Fibroblast of lung (primary cell): ENCODE results near the gene TMEM161A. TPM values are rescaled to one million over a fixed set of nuclear protein-coding genes. Genes with fewer than 3 reads are reported as not detected.

Experiments used
- DNase-seq, 2 donors: peaks; one replicate each; pipeline versions ENCODE4 v3.0.0 to v3.0.0-alpha.2; 2010; ENCODE audit warnings: low read depth in 2 of 2
- H2AFZ ChIP-seq: 2 replicates; pipeline ENCODE4 v1.5.1; 2012; ENCODE audit warnings: low read length, control low read depth, inconsistent platforms
- H3K27ac ChIP-seq: 2 replicates; pipeline ENCODE4 v1.5.1; 2011; ENCODE audit warnings: low read length, control low read depth; ENCODE audit not compliant: insufficient read depth
- H3K27me3 ChIP-seq: 2 replicates; pipeline ENCODE4 v1.5.1; 2011; ENCODE audit warnings: mild to moderate bottlenecking, low read length; ENCODE audit not compliant: control insufficient read depth, insufficient read depth
- H3K36me3 ChIP-seq: 2 replicates; pipeline ENCODE4 v1.5.1; 2011; ENCODE audit warnings: low read length; ENCODE audit not compliant: control insufficient read depth, insufficient read depth
- H3K4me1 ChIP-seq: 2 replicates; pipeline ENCODE4 v1.5.1; 2011; ENCODE audit warnings: low read length; ENCODE audit not compliant: control insufficient read depth, insufficient read depth; ENCODE audit errors: extremely low read depth
- H3K4me2 ChIP-seq: 2 replicates; pipeline ENCODE4 v1.5.1; 2011; ENCODE audit warnings: low read length, control low read depth; ENCODE audit not compliant: insufficient read depth; ENCODE audit errors: extremely low read depth
- H3K4me3 ChIP-seq, 4 experiments: fragments of 200-600 bp in 1 of 4; sonication (generic) in 1 of 4; replicated peaks in 1 of 4; 2 replicates each; pipeline ENCODE4 v1.5.1; 2011 to 2016; ENCODE audit warnings: low read length in 4 of 4, low read depth in 3 of 4, mild to moderate bottlenecking in 3 of 4, control low read depth in 2 of 4, inconsistent platforms in 1 of 4, mixed read lengths in 1 of 4; ENCODE audit not compliant: insufficient read depth in 1 of 4; ENCODE audit errors: control extremely low read depth in 1 of 4
- H3K79me2 ChIP-seq: 2 replicates; pipeline ENCODE4 v1.5.1; 2012; ENCODE audit warnings: mild to moderate bottlenecking, low read length, inconsistent platforms; ENCODE audit not compliant: control insufficient read depth, insufficient read depth
- H3K9ac ChIP-seq: 2 replicates; pipeline ENCODE4 v1.5.1; 2011; ENCODE audit warnings: mild to moderate bottlenecking, low read length, control low read depth; ENCODE audit not compliant: insufficient read depth
- H3K9me3 ChIP-seq: 2 replicates; pipeline ENCODE4 v1.5.1; 2012; ENCODE audit warnings: low read depth, low read length; ENCODE audit not compliant: control insufficient read depth, insufficient read depth
- H4K20me1 ChIP-seq: 2 replicates; pipeline ENCODE4 v1.5.1; 2011; ENCODE audit warnings: low read length; ENCODE audit not compliant: control insufficient read depth, insufficient read depth; ENCODE audit errors: extremely low read depth
- EZH2 ChIP-seq: IDR thresholded peaks from 2 replicates; pipeline ENCODE4 v1.5.1; 2012; ENCODE audit warnings: low read length, control low read depth, mild to moderate bottlenecking; ENCODE audit errors: missing control alignments
- polyA plus RNA-seq, 2 donors: library from polyadenylated mRNA; depleted of rRNA in 1 of 2; stranded (reverse) in 1 of 2; unstranded in 1 of 2; fragments of >200 nt; gene quantifications; 2 replicates each; pipeline ENCODE4 v1.2.1, GENCODE V29; 2011 to 2012; ENCODE audit warnings: missing spikeins in 1 of 2
- total RNA-seq: library from RNA; depleted of rRNA; stranded (reverse); fragments of >200 nt; gene quantifications from 2 replicates; pipeline ENCODE4 v1.2.1, GENCODE V29; 2014
- TF ChIP-seq, protein P1 (sequence below), 2 donors: IDR thresholded peaks in 1 of 2; conservative IDR thresholded peaks in 1 of 2; 1 replicate in 1 of 2; 2 replicates in 1 of 2; pipeline ENCODE4 v1.5.1; 2011 to 2012; ENCODE audit warnings: low read length in 2 of 2, control low read depth in 1 of 2, inconsistent platforms in 1 of 2, low read depth in 1 of 2, mild to moderate bottlenecking in 1 of 2

Gene TMEM161A
- total and polyA plus RNA-seq, 2 donors (not counting 1 experiment from before 2014, with no cell fraction given) = 9.4 to 23.8 TPM

DNA sequence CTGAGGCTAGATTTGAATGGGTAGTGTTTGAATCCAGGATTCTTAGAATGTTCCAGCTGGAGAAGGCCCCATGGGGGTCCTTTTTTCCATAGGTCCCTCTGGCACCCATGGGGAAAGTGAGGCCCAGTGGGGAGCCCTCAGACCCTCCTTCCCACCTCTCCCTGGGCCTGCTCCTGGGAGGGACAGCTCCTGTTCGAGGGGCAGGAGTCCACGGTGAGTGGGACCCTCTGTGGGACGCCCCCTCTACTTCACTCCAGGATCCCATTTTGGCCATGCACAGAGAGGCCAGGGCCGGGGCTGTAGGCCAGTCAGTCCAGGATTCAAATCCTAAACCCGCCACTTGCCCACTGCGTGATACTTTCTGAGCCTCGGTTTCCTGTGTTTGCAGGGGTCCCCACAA lies 24.2 kb upstream of the TMEM161A start:
- TF ChIP-seq EZH2 = no peak
- TF ChIP-seq, protein P1, sequence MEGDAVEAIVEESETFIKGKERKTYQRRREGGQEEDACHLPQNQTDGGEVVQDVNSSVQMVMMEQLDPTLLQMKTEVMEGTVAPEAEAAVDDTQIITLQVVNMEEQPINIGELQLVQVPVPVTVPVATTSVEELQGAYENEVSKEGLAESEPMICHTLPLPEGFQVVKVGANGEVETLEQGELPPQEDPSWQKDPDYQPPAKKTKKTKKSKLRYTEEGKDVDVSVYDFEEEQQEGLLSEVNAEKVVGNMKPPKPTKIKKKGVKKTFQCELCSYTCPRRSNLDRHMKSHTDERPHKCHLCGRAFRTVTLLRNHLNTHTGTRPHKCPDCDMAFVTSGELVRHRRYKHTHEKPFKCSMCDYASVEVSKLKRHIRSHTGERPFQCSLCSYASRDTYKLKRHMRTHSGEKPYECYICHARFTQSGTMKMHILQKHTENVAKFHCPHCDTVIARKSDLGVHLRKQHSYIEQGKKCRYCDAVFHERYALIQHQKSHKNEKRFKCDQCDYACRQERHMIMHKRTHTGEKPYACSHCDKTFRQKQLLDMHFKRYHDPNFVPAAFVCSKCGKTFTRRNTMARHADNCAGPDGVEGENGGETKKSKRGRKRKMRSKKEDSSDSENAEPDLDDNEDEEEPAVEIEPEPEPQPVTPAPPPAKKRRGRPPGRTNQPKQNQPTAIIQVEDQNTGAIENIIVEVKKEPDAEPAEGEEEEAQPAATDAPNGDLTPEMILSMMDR (conservative IDR thresholded peaks at IDR 0.05 in 1 of 2, IDR thresholded peaks at IDR 0.05 in 1 of 2; ENCODE audit: low read depth in 1 of 2, low read length in 2 of 2) = no peak

DNA sequence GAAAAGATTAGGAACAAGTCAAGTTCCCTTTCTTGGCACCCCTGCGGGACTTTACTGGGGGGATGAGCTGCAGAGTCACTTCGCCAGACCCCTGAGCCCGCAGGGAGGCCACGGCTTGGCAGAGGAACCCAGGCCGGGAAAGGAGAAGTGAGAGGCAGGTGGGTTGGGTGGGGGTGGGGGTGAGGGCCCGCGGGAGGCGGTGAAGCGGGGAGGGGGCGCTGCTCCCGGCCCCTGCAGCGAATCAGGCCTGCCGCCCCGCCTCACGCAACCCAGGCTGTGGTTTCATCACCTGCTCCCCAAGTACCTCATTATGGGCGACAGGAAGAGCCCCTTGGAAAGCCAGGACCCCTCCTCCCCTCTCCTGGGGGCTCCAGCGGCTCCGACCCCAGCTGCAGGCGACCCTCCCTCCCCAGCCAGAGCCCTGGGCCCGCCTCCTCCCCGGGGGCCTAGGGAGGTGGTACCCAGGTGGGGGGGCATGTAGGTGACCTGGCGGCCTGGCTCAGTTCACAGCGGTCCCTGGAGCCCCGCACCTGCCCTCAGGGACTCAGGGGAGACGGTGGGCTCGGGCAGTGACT lies 22.3 kb upstream of the TMEM161A start:
- Histone ChIP-seq H3K4me3 (no peak overlapping the region), H3K9me3 (no peaks in the 10 kb centered on the region), H3K27ac (no peak overlapping the region), H3K4me1 (no peaks in the 10 kb centered on the region), H3K36me3 (no peaks in the 10 kb centered on the region), H3K4me2 (no peak overlapping the region), H3K79me2 (no peaks in the 10 kb centered on the region), H3K27me3 (no peaks in the 10 kb centered on the region), H3K9ac (no peak overlapping the region), H4K20me1 (no peaks in the 10 kb centered on the region), H2AFZ (no peak overlapping the region)
- DNase-seq = no peak
- TF ChIP-seq, protein P1 (conservative IDR thresholded peaks at IDR 0.05 in 1 of 2, IDR thresholded peaks at IDR 0.05 in 1 of 2; ENCODE audit: low read depth in 1 of 2, low read length in 2 of 2) = no peak
- TF ChIP-seq EZH2 = no peak

More for the DNA sequence above, 24.2 kb upstream of the TMEM161A start:
- no peak overlapping the region for H3K4me3 ChIP-seq
- no peaks in the 10 kb centered on the region for H3K4me1 ChIP-seq
- H3K9ac ChIP-seq = no peak overlapping the region
- H3K27me3 ChIP-seq = no peaks in the 10 kb centered on the region
- no peaks in the 10 kb centered on the region for H3K79me2 ChIP-seq
- no peaks in the 10 kb centered on the region for H3K9me3 ChIP-seq
- no peaks in the 10 kb centered on the region for H4K20me1 ChIP-seq
- no peak overlapping the region for H3K27ac ChIP-seq
- no peaks in the 10 kb centered on the region for H3K36me3 ChIP-seq
- no peak overlapping the region for H2AFZ ChIP-seq
- DNase-seq = no peak
- no peak overlapping the region for H3K4me2 ChIP-seq

DNA sequence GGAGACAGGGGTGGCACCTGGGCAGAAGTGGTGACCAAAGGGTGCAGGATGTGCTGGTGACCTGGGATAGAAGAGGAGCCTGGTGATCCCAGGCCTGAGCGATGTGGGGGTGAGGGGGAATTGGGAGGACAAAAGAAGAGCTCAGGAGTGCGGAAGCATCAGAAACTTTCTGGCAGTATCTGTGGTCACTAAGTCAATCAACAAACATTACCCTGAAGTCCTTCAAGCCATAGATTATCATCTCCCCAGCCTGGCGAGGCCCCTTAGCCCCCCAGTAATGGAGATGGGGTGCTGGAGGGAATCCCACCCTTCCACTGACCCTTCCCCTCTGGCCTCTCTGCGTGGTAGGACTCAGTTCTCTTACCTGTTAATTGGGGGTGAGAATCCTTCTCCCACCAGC lies 21.3 kb upstream of the TMEM161A start:
- no peak for DNase-seq
- Histone ChIP-seq H3K4me3 (no peak overlapping the region), H3K36me3 (no peaks in the 10 kb centered on the region), H3K79me2 (no peaks in the 10 kb centered on the region), H3K9ac (no peak overlapping the region), H3K27me3 (no peaks in the 10 kb centered on the region), H2AFZ (no peak overlapping the region), H3K4me2 (no peak overlapping the region), H4K20me1 (no peaks in the 10 kb centered on the region), H3K27ac (no peak overlapping the region), H3K9me3 (no peaks in the 10 kb centered on the region), H3K4me1 (no peaks in the 10 kb centered on the region)
- TF ChIP-seq EZH2 = no peak
- TF ChIP-seq, protein P1 (conservative IDR thresholded peaks at IDR 0.05 in 1 of 2, IDR thresholded peaks at IDR 0.05 in 1 of 2; ENCODE audit: low read depth in 1 of 2, low read length in 2 of 2) = no peak
